WI38 (cell line): Measurements from ENCODE around the gene SLC34A2.

Experiments
- H3K4me3 ChIP-seq: 2 replicates; pipeline ENCODE4 v1.5.1; 2011; ENCODE audit warnings: low read depth, mild to moderate bottlenecking, control low read depth, low read length
- CTCF ChIP-seq: IDR thresholded peaks from 2 replicates; pipeline ENCODE4 v1.5.1; 2012; ENCODE audit warnings: low read depth, mild to moderate bottlenecking, control low read depth, low read length

SLC34A2 gene

GRCh38 chr4:25676221-25676620 lies 20.6 kb downstream of the SLC34A2 start:
- no peak overlapping the region for H3K4me3 ChIP-seq
- TF ChIP-seq CTCF = no peak

- no peak overlapping the region for H3K4me3 ChIP-seq
These were observed 21.5 kb downstream of the SLC34A2 start for GRCh38 chr4:25677157-25677556.

GRCh38 chr4:25677943-25678342 lies 22.3 kb downstream of the SLC34A2 start:
- no peak for TF ChIP-seq CTCF
- H3K4me3 ChIP-seq = no peak overlapping the region

More at GRCh38 chr4:25677157-25677556, 21.5 kb downstream of the SLC34A2 start:
- no peak for TF ChIP-seq CTCF

GRCh38 chr4:25687773-25688172 lies 32.1 kb downstream of the SLC34A2 start:
- no peak overlapping the region for H3K4me3 ChIP-seq
- no peak for TF ChIP-seq CTCF

- no peak for TF ChIP-seq CTCF
- H3K4me3 ChIP-seq = no peak overlapping the region
These were observed 38.8 kb downstream of the SLC34A2 start for GRCh38 chr4:25694466-25694865.

GRCh38 chr4:25696409-25696808 lies 40.8 kb downstream of the SLC34A2 start:
- no peak for TF ChIP-seq CTCF
- H3K4me3 ChIP-seq = no peak overlapping the region

- TF ChIP-seq CTCF = no peak
- H3K4me3 ChIP-seq = no peak overlapping the region
These were observed 41.9 kb downstream of the SLC34A2 start for GRCh38 chr4:25697516-25697915.
